HepG2 (cell line): ENCODE results near the gene SLC7A6OS. TPM values are rescaled to one million over a fixed set of nuclear protein-coding genes. Genes with fewer than 3 reads are reported as not detected.

Experiments used
- BRCA1 ChIP-seq: sonication (generic); formaldehyde crosslinking; IDR thresholded peaks from 2 replicates; pipeline ENCODE4 v1.4.0; 2020; ENCODE audit warnings: missing genetic modification reagents
- MIXL1 ChIP-seq: IDR thresholded peaks from 2 replicates; pipeline ENCODE4 v1.6.1; 2016
- MNT ChIP-seq: fragments of 450-650 bp; IDR thresholded peaks from 2 replicates; pipeline ENCODE4 v1.6.1; 2016
- NFKB2 ChIP-seq: sonication (generic); formaldehyde crosslinking; IDR thresholded peaks from 2 replicates; pipeline ENCODE4 v1.4.0; 2020; ENCODE audit warnings: missing genetic modification reagents, borderline replicate concordance
- POGZ ChIP-seq: sonication (generic); formaldehyde crosslinking; IDR thresholded peaks from 2 replicates; pipeline ENCODE4 v1.4.0; 2020; ENCODE audit warnings: mild to moderate bottlenecking, missing genetic modification reagents
- POLR2AphosphoS5 ChIP-seq: IDR thresholded peaks from 2 replicates; pipeline ENCODE4 v1.6.1; 2012; ENCODE audit warnings: low read depth, low read length
- PRDM15 ChIP-seq: sonication (generic); formaldehyde crosslinking; IDR thresholded peaks from 2 replicates; pipeline ENCODE4 v1.4.0; 2020; ENCODE audit warnings: missing genetic modification reagents
- RERE ChIP-seq: IDR thresholded peaks from 2 replicates; pipeline ENCODE4 v1.6.1; 2016; ENCODE audit warnings: low read depth, missing genetic modification reagents, missing compliant biosample characterization
- SETDB1 ChIP-seq: sonication (generic); formaldehyde crosslinking; IDR thresholded peaks from 2 replicates; pipeline ENCODE4 v1.5.1; 2020; ENCODE audit warnings: missing genetic modification reagents, mild to moderate bottlenecking, borderline replicate concordance
- TBL1XR1 ChIP-seq: fragments of 150-350 bp; IDR thresholded peaks from 2 replicates; pipeline ENCODE4 v1.6.1; 2014; ENCODE audit warnings: borderline replicate concordance, low read length; ENCODE audit not compliant: partially characterized antibody
- THAP11 ChIP-seq: IDR thresholded peaks from 2 replicates; pipeline ENCODE4 v1.6.1; 2016; ENCODE audit warnings: missing biosample characterization, missing genetic modification reagents
- ZBTB1 ChIP-seq: sonication (generic); formaldehyde crosslinking; IDR thresholded peaks from 2 replicates; pipeline ENCODE4 v1.4.0; 2020; ENCODE audit warnings: missing genetic modification reagents, borderline replicate concordance
- ZNF441 ChIP-seq: sonication (generic); formaldehyde crosslinking; IDR thresholded peaks from 2 replicates; pipeline ENCODE4 v1.7.0; 2021; ENCODE audit warnings: missing genetic modification reagents, borderline replicate concordance
- ZNF607 ChIP-seq: sonication (generic); formaldehyde crosslinking; IDR thresholded peaks from 2 replicates; pipeline ENCODE4 v1.5.1; 2020; ENCODE audit warnings: missing genetic modification reagents, mild to moderate bottlenecking, borderline replicate concordance
- ZNF747 ChIP-seq: sonication (generic); formaldehyde crosslinking; IDR thresholded peaks from 2 replicates; pipeline ENCODE4 v1.8.1; 2023; ENCODE audit warnings: missing genetic modification reagents, mild to moderate bottlenecking, borderline replicate concordance
- polyA plus RNA-seq, 8 experiments: library from polyadenylated mRNA; depleted of rRNA in 3 of 8; stranded (reverse) in 7 of 8; unstranded in 1 of 8; fragments of >200 nt; fragmentation: Illumina TruSeq in 4 of 8; extraction: Trizol in 4 of 8; gene quantifications; 2 replicates each; pipeline versions ENCODE4 v1.2.1 to v1.2.3, GENCODE V29; 2011 to 2016; ENCODE audit warnings: low read depth in 4 of 8, missing spikeins in 1 of 8, mixed read lengths in 1 of 8; ENCODE audit not compliant: insufficient read depth in 1 of 8
- total RNA-seq, 5 experiments: library from RNA; depleted of rRNA; stranded (reverse); fragments of >200 nt; fragmentation: Illumina TruSeq; extraction: Trizol; gene quantifications; 2 replicates each; pipeline ENCODE4 v1.2.3, GENCODE V29; 2016; ENCODE audit warnings: low read depth in 1 of 5
- TF ChIP-seq, protein P1 (sequence below): sonication (generic); formaldehyde crosslinking; IDR thresholded peaks from 2 replicates; pipeline ENCODE4 v1.5.1; 2020; ENCODE audit warnings: missing genetic modification reagents, mild to moderate bottlenecking, borderline replicate concordance

SLC7A6OS gene
- total and polyA plus RNA-seq, 2 of the 13 experiments (the other 11 are each of a cell fraction or from before 2014, with no cell fraction given), result 11.2 to 21.5 TPM

DNA sequence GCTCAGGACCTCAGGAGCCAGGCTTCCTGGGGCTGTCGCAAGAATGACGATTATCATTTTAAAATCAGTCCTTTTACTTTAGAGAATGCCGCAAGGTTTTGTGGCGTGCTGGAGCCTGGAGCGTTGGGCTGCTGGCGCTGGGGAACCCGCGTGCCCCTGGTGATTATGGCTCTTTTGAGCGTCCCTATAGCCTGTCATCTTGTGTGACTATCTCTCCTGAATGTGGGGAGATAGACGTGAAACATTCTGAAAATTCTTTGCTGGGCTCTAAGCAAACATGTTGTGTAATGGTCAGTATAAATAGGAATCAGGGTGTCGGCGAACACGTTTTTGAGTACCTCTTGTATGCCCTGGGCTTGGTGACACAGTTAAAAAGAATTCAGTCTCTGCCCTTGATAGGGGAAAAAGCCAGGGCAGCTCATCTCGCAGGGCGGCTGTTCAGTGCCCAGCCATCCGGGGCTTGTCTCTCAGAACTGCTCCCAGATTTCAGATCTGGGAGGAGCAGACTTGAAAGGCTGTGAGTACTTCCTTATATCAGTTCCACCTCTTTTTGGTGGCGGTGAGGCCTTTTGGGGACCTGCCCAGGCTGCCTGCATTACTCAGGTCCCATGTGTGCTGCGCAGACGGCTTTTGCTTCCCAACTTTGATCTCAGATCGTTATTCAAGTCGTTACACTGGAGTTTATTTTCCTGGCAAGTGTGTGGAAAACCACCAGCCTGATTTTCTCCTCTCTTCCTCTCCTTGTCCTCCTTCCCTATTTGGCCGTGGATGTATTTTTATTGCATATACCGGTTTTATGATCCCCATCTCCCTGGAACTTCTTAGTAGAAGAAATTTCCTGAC is 45.4 kb downstream of the SLC7A6OS start (continued):
- TF ChIP-seq ZNF747 (no peak), TBL1XR1 (peak; percentile 92), POLR2AphosphoS5 (peak; percentile 82), THAP11 (peak; percentile 71; the same call in 1 of the 2 replicates), MNT (peak; percentile 66), MIXL1 (peak; percentile 82; the same call in 1 of the 2 replicates), RERE (peak; percentile 92), SETDB1 (CRISPR knock-in tag) (no peak), PRDM15 (CRISPR knock-in tag) (peak; percentile 67; the same call in 1 of the 2 replicates), ZNF607 (0 out of 2 replicates have a peak, but pooled peaks have one; percentile 59), NFKB2 (CRISPR knock-in tag) (no peak), POGZ (CRISPR knock-in tag) (peak; percentile 66), ZBTB1 (CRISPR knock-in tag) (no peak), ZNF441 (no peak), BRCA1 (no peak)
- TF ChIP-seq, protein P1, sequence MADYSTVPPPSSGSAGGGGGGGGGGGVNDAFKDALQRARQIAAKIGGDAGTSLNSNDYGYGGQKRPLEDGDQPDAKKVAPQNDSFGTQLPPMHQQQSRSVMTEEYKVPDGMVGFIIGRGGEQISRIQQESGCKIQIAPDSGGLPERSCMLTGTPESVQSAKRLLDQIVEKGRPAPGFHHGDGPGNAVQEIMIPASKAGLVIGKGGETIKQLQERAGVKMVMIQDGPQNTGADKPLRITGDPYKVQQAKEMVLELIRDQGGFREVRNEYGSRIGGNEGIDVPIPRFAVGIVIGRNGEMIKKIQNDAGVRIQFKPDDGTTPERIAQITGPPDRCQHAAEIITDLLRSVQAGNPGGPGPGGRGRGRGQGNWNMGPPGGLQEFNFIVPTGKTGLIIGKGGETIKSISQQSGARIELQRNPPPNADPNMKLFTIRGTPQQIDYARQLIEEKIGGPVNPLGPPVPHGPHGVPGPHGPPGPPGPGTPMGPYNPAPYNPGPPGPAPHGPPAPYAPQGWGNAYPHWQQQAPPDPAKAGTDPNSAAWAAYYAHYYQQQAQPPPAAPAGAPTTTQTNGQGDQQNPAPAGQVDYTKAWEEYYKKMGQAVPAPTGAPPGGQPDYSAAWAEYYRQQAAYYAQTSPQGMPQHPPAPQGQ (CRISPR knock-in tag), result peak; percentile 66; the same call in 1 of the 2 replicates
